HG03280 (cell line): ENCODE results near the gene AIG1.
"Not testable (repeated sequence)": the region's sequence is repeated elsewhere in the genome, so short reads cannot be mapped to it uniquely, and the experiment has no call there.

Experiments
- ATAC-seq: cut with Tn5 transposase; IDR thresholded peaks from one replicate; pipeline ENCODE4 v1.9.1; 2021; ENCODE audit warnings: mild to moderate bottlenecking, moderate library complexity; ENCODE audit not compliant: unreplicated experiment

Gene AIG1

GRCh38 chr6:143307760-143308159, 247.1 kb downstream of the AIG1 start:
- not testable (repeated sequence) for ATAC-seq

GRCh38 chr6:143313163-143313562, 252.5 kb downstream of the AIG1 start:
- no peak for ATAC-seq

GRCh38 chr6:143321491-143322086, 260.9 kb downstream of the AIG1 start:
- ATAC-seq = no peak

GRCh38 chr6:143322386-143322785, 261.7 kb downstream of the AIG1 start:
- no peak for ATAC-seq

- ATAC-seq = no peak
Measured at GRCh38 chr6:143323729-143324470, 263.2 kb downstream of the AIG1 start.

- ATAC-seq = no peak
Measured at GRCh38 chr6:143325379-143326140, 264.9 kb downstream of the AIG1 start.

- no peak for ATAC-seq
Measured at GRCh38 chr6:143328876-143329275, 268.2 kb downstream of the AIG1 start.

GRCh38 chr6:143329323-143329722, 268.6 kb downstream of the AIG1 start:
- ATAC-seq = no peak

GRCh38 chr6:143331362-143331761, 270.7 kb downstream of the AIG1 start:
- ATAC-seq = no peak

GRCh38 chr6:143332153-143332845, 271.6 kb downstream of the AIG1 start:
- no peak for ATAC-seq

- ATAC-seq = no peak
Measured at GRCh38 chr6:143333081-143333480, 272.4 kb downstream of the AIG1 start.

- ATAC-seq = no peak
Measured at GRCh38 chr6:143333749-143334520, 273.2 kb downstream of the AIG1 start.

GRCh38 chr6:143335865-143336264, 275.2 kb downstream of the AIG1 start:
- ATAC-seq = no peak

GRCh38 chr6:143336446-143337152, 275.9 kb downstream of the AIG1 start:
- no peak for ATAC-seq

- ATAC-seq = peak; percentile 80
Measured at GRCh38 chr6:143337201-143337949, 276.7 kb downstream of the AIG1 start.

- no peak for ATAC-seq
Measured at GRCh38 chr6:143339223-143339622, 278.5 kb downstream of the AIG1 start.

GRCh38 chr6:143345477-143345876, 284.8 kb downstream of the AIG1 start:
- not testable (repeated sequence) for ATAC-seq

- ATAC-seq = no peak
Measured at GRCh38 chr6:143346004-143346403, 285.3 kb downstream of the AIG1 start.

- no peak for ATAC-seq
Measured at GRCh38 chr6:143348531-143348930, 287.8 kb downstream of the AIG1 start.
